GM21528 (cell line): ENCODE data around the gene ABCA4.

Experiments
- ATAC-seq: cut with Tn5 transposase; IDR thresholded peaks from one replicate; pipeline ENCODE4 v1.9.1; 2021; ENCODE audit warnings: mild to moderate bottlenecking, moderate library complexity; ENCODE audit not compliant: unreplicated experiment, low FRiP score

ABCA4 gene

GRCh38 chr1:94124538-94124937 lies 3.6 kb upstream of the ABCA4 start:
- no peak for ATAC-seq

- no peak for ATAC-seq
These were observed 1.4 kb upstream of the ABCA4 start for GRCh38 chr1:94122201-94122970.

- ATAC-seq, result no peak
These were observed 468 bp upstream of the ABCA4 start for GRCh38 chr1:94121411-94121821.

- no peak for ATAC-seq
These were observed 412 bp downstream of the ABCA4 start for GRCh38 chr1:94120570-94120901.

- no peak for ATAC-seq
These were observed 965 bp downstream of the ABCA4 start for GRCh38 chr1:94119796-94120569.

GRCh38 chr1:94119306-94119705 lies 1.6 kb downstream of the ABCA4 start:
- ATAC-seq, result no peak

- no peak for ATAC-seq
These were observed 2.5 kb downstream of the ABCA4 start for GRCh38 chr1:94118471-94118870.

- no peak for ATAC-seq
These were observed 2.9 kb downstream of the ABCA4 start for GRCh38 chr1:94118013-94118412.

GRCh38 chr1:94117259-94117851 lies 3.6 kb downstream of the ABCA4 start:
- no peak for ATAC-seq

- ATAC-seq, result no peak
These were observed 5.0 kb downstream of the ABCA4 start for GRCh38 chr1:94115900-94116436.

GRCh38 chr1:94115254-94115899 lies 5.6 kb downstream of the ABCA4 start:
- ATAC-seq, result no peak

- ATAC-seq, result no peak
These were observed 7.2 kb downstream of the ABCA4 start for GRCh38 chr1:94113589-94114226.

- ATAC-seq, result no peak
These were observed 9.1 kb downstream of the ABCA4 start for GRCh38 chr1:94111879-94112278.

GRCh38 chr1:94110946-94111740 lies 9.8 kb downstream of the ABCA4 start:
- ATAC-seq, result no peak

GRCh38 chr1:94110021-94110761 lies 10.8 kb downstream of the ABCA4 start:
- no peak for ATAC-seq

- no peak for ATAC-seq
These were observed 11.5 kb downstream of the ABCA4 start for GRCh38 chr1:94109478-94109877.

GRCh38 chr1:94107141-94107540 lies 13.8 kb downstream of the ABCA4 start:
- no peak for ATAC-seq

GRCh38 chr1:94106716-94107115 lies 14.2 kb downstream of the ABCA4 start:
- no peak for ATAC-seq

- no peak for ATAC-seq
These were observed 14.9 kb downstream of the ABCA4 start for GRCh38 chr1:94105957-94106529.
